NB4 (cell line): ENCODE data around the gene HIRA.

Source experiments
- CTCF ChIP-seq: IDR thresholded peaks from one replicate; pipeline ENCODE4 v1.5.1; 2012; ENCODE audit warnings: low read depth, low read length
- MAX ChIP-seq: IDR thresholded peaks from 2 replicates; pipeline ENCODE4 v1.6.1; 2011; ENCODE audit warnings: low read depth, low read length
- MYC ChIP-seq: IDR thresholded peaks from 2 replicates; pipeline ENCODE4 v1.6.1; 2011; ENCODE audit warnings: low read depth, low read length

GRCh38 chr22:19325296-19325948 lies 106.1 kb downstream of the HIRA start:
- TF ChIP-seq MAX = no peak
- TF ChIP-seq CTCF = no peak
- TF ChIP-seq MYC = no peak
